IPS DF 4.7 (cell line): ENCODE measurements around the gene SCN4A.
"Not testable (repeated sequence)": the region's sequence is repeated elsewhere in the genome, so short reads cannot be mapped to it uniquely, and the experiment has no call there.

ENCODE experiments used
- DNase-seq: peaks from one replicate; pipeline ENCODE4 v3.0.0-alpha.2; 2013; ENCODE audit warnings: low spot score; ENCODE audit errors: extremely low read depth

SCN4A gene

GRCh38 chr17:63934183-63935112, 38.3 kb downstream of the SCN4A start:
- DNase-seq, result no peak

GRCh38 chr17:63933598-63933997, 39.1 kb downstream of the SCN4A start:
- no peak for DNase-seq

GRCh38 chr17:63932721-63933120, 40.0 kb downstream of the SCN4A start:
- no peak for DNase-seq

DNA sequence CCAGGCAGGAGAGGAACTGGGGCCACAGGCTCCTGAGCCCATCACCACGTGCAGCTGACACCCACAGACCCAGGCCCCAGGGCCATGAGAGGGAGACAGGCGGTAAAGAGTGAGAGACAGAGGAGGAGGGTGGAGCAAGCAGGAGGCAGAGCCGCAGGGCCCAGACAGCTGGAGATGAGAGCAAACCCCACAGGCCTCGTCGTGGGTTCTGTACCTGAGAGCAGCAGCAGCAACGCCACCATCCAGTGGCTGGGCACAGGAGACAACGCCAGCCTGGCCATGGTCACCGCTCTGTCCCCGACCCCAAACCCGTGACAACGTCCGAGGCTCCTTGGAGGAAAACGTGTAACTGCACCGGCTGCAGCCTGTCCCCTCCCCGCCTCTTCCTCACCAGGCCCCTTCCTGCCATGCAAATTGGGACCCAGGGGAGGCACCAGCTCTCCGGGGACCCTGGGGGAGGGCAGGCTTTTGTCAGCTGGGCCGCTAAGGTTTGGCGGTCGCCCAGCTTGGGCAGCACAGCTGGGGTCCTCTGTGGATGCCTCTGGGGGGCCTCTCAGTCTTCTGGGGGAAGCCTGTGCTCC, 40.6 kb downstream of the SCN4A start, which contains the start of gene CD79B:
Gene CD79B, minus strand, starts transcription at position 351 of the 581 bp plus-strand sequence. Its CDS starts 70 bp downstream, at position 281.
- no peak for DNase-seq

DNA sequence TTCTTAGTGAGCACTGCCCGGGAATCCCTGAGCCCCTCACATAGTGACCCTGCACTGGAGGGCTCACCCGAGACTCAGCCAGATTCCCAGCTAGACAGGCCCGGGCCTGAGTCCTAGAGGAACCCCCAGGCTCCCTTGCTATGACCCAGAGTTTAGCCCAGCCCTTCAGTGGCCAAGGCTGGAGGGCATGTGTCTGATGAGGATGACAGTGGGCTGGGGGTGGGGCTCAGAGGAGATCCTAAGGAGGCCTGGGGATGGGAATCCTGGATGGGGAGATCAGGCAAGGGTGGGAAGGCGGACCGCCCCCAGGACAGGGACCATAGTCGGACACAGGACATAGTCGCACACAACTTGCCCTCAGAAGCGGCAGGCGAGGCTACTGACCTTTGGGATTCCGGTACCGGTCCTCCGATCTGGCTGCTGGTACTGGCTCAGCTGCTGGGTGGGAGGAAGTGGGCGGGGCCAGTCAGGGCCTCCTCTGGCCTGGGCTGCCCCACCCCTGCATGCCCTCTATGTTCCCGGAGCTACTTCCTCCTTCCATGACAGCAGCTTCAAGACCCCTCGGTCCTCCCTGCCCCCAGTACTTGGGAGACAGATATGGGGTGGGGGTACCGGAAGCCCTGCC, 41.7 kb downstream of the SCN4A start:
- DNase-seq, result no peak

- no peak for DNase-seq
Measured at GRCh38 chr17:63929860-63930766, 42.6 kb downstream of the SCN4A start.

DNA sequence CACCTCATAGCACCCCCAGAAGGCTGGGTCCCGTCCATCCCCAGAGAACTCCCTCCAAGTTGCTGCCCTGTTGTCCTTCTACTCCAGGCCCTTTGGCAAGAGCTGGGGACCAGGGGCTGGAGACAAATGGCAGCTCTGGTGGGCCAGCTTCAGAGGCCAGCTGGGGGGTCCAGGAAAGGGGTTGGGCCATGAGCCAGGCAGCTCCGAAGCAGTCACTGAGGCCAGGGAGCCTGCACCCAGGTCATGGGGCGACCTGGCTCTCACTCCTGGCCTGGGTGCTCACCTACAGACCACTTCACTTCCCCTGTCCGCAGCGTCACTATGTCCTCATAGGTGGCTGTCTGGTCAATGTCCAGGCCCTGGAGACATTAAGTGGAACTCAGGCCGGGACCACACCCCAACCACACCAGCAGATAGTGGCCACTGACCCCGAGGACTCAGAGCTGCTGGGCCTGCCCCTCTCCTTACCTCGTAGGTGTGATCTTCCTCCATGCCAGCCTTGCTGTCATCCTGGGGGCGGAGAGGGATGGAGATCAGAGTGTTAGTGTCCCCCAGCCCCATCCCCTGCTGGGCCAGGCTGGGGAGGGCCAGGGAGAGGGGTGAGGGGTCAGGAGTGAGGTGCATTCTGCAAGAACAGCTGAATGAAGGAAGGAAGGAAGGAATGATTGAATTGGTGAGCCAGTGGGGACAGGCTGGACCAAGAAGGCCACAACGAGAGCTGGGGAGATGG, 43.6 kb downstream of the SCN4A start:
- DNase-seq, result no peak

GRCh38 chr17:63928172-63928666, 44.5 kb downstream of the SCN4A start:
- no peak for DNase-seq

- no peak for DNase-seq
Measured at GRCh38 chr17:63927464-63928171, 45.1 kb downstream of the SCN4A start.

GRCh38 chr17:63926164-63926563, 46.6 kb downstream of the SCN4A start:
- DNase-seq, result no peak

DNA sequence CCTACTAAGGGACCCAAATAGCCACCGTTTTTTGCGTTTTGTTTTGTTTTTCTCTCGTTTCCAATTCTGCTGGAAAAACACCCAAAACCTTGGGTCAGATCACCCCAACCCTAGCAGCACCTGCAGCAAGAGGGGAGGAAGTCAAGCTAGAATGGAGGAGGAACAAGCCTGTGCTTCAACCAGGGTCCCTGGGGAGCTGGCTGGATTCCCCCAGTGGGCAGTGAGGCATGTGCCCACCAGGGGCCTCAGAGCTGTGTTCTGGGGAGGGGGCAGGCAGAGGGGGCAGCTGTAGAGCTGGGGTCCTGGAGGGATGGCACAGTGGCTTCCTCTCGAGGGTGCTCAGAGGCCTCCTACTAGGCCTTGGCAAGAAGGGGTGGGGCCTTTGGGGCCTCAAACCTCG, 47.1 kb downstream of the SCN4A start:
- DNase-seq, result no peak

- not testable (repeated sequence) for DNase-seq
Measured at GRCh38 chr17:63922402-63922801, 50.3 kb downstream of the SCN4A start.

DNA sequence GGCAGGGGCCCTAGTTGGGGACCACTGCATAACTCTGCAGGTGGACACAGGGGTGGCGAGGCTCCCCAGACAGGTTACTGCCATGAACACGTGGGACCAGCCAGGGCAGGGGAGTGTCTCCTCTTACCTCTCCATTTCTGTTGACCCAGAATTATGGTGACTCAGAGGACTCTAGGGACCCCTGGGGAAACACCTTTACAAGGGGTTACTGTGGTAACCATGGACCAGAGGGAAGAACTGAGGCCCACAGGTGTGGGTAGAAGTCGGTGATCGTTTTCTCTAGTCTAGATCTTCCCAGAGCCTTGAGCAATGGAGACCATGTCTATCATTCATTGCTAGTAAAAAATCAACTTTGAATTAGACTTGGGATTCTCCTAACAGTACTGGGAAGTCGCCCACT, 51.9 kb downstream of the SCN4A start:
- DNase-seq, result not testable (repeated sequence)

GRCh38 chr17:63920050-63920449, 52.7 kb downstream of the SCN4A start:
- not testable (repeated sequence) for DNase-seq

DNA sequence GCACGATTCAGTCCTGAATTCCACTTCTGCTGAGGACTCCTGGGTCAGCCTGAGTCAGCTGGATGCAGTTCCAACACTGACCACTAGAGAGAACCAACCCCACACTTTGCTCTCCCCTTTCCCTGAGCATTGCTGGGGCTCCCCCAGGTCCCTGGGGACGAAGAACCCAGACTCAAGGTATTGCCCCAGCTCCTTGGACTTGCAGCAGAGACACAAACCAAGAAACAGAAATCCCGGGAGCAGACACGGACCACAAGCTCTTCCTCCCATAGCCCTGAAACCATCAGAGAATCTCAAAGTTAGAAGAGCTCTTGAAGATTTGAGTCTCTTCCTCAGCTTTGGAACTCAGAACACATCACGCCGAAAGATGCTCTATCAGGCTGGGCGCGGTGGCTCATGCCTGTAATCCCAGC, 53.4 kb downstream of the SCN4A start:
- DNase-seq, result no peak

- DNase-seq, result not testable (repeated sequence)
Measured at GRCh38 chr17:63918789-63919305, 53.9 kb downstream of the SCN4A start, which contains the start of gene GH1. Gene GH1 (minus strand): TSS chr17:63918839. CDS start chr17:63918776, 63 bp downstream.

DNA sequence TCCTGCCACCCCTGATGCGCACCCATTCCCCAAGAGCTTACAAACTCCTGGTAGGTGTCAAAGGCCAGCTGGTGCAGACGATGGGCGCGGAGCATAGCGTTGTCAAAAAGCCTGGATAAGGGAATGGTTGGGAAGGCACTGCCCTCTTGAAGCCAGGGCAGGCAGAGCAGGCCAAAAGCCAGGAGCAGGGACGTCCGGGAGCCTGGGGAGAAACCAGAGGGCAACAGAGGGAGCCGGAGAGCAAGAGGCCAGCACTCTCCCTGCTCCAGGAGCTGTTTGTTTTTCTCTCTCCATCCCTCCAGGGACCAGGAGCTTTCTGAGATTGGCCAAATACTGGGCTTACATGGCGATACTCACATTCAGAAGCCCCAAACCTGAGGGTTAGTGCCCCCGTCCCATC, 54.4 kb downstream of the SCN4A start:
- DNase-seq, result no peak

- no peak for DNase-seq
Measured at GRCh38 chr17:63917646-63918045, 55.1 kb downstream of the SCN4A start.

DNA sequence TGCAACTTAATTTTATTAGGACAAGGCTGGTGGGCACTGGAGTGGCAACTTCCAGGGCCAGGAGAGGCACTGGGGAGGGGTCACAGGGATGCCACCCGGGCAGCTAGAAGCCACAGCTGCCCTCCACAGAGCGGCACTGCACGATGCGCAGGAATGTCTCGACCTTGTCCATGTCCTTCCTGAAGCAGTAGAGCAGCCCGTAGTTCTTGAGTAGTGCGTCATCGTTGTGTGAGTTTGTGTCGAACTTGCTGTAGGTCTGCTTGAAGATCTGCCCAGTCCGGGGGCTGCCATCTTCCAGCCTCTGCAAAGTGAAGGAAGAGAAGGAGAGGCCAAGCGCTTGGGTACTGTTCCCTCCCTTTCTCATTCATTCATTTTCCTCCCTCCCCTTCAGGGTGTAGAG, 55.5 kb downstream of the SCN4A start:
- not testable (repeated sequence) for DNase-seq
